K562 (cell line): Measurements from ENCODE around the gene MBD6. TPM values are rescaled to one million over a fixed set of nuclear protein-coding genes. Genes with fewer than 3 reads are reported as not detected.
A peak's percentile ranks its signal among the peaks of the same experiment; 100 is the strongest.

Experiments used
- DIDO1 ChIP-seq: fragments of 450-650 bp; IDR thresholded peaks from 2 replicates; pipeline ENCODE4 v1.6.1; 2016; ENCODE audit warnings: low read depth, missing biosample characterization, missing genetic modification characterization
- FOXM1 ChIP-seq, 2 experiments: fragments of 450-650 bp in 1 of 2; sonication (generic) in 1 of 2; formaldehyde crosslinking in 1 of 2; IDR thresholded peaks; 2 replicates each; pipeline versions ENCODE4 v1.6.1 to v1.9.0; 2017 to 2022; ENCODE audit warnings: low read depth in 2 of 2, mild to moderate bottlenecking in 2 of 2, missing genetic modification reagents in 1 of 2, moderate library complexity in 1 of 2
- FOXO4 ChIP-seq: fragments of 450-650 bp; formaldehyde crosslinking; IDR thresholded peaks from 2 replicates; pipeline ENCODE4 v1.4.0; 2020; ENCODE audit warnings: mild to moderate bottlenecking, moderate library complexity
- GATAD2A ChIP-seq: fragments of 450-650 bp; IDR thresholded peaks from 2 replicates; pipeline ENCODE4 v1.6.1; 2017
- HDAC2 ChIP-seq: fragments of 450-650 bp; IDR thresholded peaks from 2 replicates; pipeline ENCODE4 v1.6.1; 2016; ENCODE audit warnings: mild to moderate bottlenecking
- HMGN3 ChIP-seq: IDR thresholded peaks from 2 replicates; pipeline ENCODE4 v1.6.1; 2011; ENCODE audit warnings: borderline replicate concordance, low read depth, mild to moderate bottlenecking, mixed read lengths, low read length; ENCODE audit not compliant: insufficient read length; ENCODE audit errors: extremely low read depth
- HMGXB4 ChIP-seq: sonication (generic); formaldehyde crosslinking; IDR thresholded peaks from 2 replicates; pipeline ENCODE4 v1.8.1; 2023; ENCODE audit warnings: mild to moderate bottlenecking, missing genetic modification reagents
- MYBL2 ChIP-seq, 2 experiments: fragments of 450-650 bp in 1 of 2; sonication (generic) in 1 of 2; formaldehyde crosslinking in 1 of 2; IDR thresholded peaks; 2 replicates each; pipeline versions ENCODE4 v1.6.1 to v1.8.1; 2017 to 2022; ENCODE audit warnings: borderline replicate concordance in 1 of 2, inconsistent platforms in 1 of 2, low read depth in 1 of 2, mild to moderate bottlenecking in 1 of 2, missing genetic modification reagents in 1 of 2, moderate library complexity in 1 of 2
- MYNN ChIP-seq, 2 experiments: sonication (generic); formaldehyde crosslinking in 1 of 2; IDR thresholded peaks; 2 replicates each; pipeline versions ENCODE4 v1.5.0 to v1.6.1; 2016 to 2020; ENCODE audit warnings: antibody characterized with exemption in 1 of 2, missing genetic modification reagents in 1 of 2
- NFATC3 ChIP-seq: fragments of 450-650 bp; IDR thresholded peaks from 2 replicates; pipeline ENCODE4 v1.6.1; 2017; ENCODE audit warnings: mild to moderate bottlenecking
- NFIC ChIP-seq: fragments of 450-650 bp; IDR thresholded peaks from 2 replicates; pipeline ENCODE4 v1.6.1; 2017; ENCODE audit warnings: mild to moderate bottlenecking, inconsistent platforms
- NKRF ChIP-seq: fragments of 450-650 bp; IDR thresholded peaks from 2 replicates; pipeline ENCODE4 v1.6.1; 2016; ENCODE audit warnings: borderline replicate concordance
- SMAD4 ChIP-seq: fragments of 250-450 bp; sonication (Bioruptor Pico); conservative IDR thresholded peaks from 2 replicates; pipeline ENCODE4 v1.8.0; 2021; ENCODE audit warnings: inconsistent platforms, mild to moderate bottlenecking, moderate library complexity
- SOX6 ChIP-seq: fragments of 450-650 bp; IDR thresholded peaks from 2 replicates; pipeline ENCODE4 v1.6.1; 2014; ENCODE audit warnings: mild to moderate bottlenecking
- TAL1 ChIP-seq: fragments of 450-650 bp; IDR thresholded peaks from 2 replicates; pipeline ENCODE4 v1.6.1; 2016; ENCODE audit warnings: mild to moderate bottlenecking
- THAP12 ChIP-seq: fragments of 250-450 bp; sonication (Bioruptor Pico); IDR thresholded peaks from 2 replicates; pipeline ENCODE4 v1.9.0; 2021; ENCODE audit warnings: mild to moderate bottlenecking, inconsistent platforms
- ZBTB1 ChIP-seq: sonication (generic); formaldehyde crosslinking; IDR thresholded peaks from 2 replicates; pipeline ENCODE4 v1.8.1; 2023; ENCODE audit warnings: missing genetic modification reagents, low read depth, mild to moderate bottlenecking, borderline replicate concordance
- ZBTB7A ChIP-seq: IDR thresholded peaks from 2 replicates; pipeline ENCODE4 v1.6.1; 2011; ENCODE audit warnings: low read depth, mild to moderate bottlenecking, low read length, moderate library complexity, borderline replicate concordance; ENCODE audit not compliant: control insufficient read depth
- ZNF740 ChIP-seq, 3 experiments: fragments of 200-800 bp in 1 of 3; sonication (Bioruptor generic) in 1 of 3; sonication (generic) in 1 of 3; formaldehyde crosslinking in 1 of 3; IDR thresholded peaks; 2 replicates each; pipeline versions ENCODE4 v1.6.1 to v1.8.0; 2016 to 2022; ENCODE audit warnings: mild to moderate bottlenecking in 2 of 3, missing compliant biosample characterization in 2 of 3, missing genetic modification characterization in 2 of 3, missing genetic modification reagents in 1 of 3
- polyA plus RNA-seq, 8 experiments: library from polyadenylated mRNA; depleted of rRNA in 4 of 8; stranded (reverse) in 5 of 8; unstranded in 3 of 8; fragments of >200 nt; fragmentation: Nextera tagmentation in 2 of 8; fragmentation: Illumina TruSeq in 1 of 8; extraction: Ambion mirVana in 2 of 8; extraction: Trizol in 1 of 8; gene quantifications; 2 replicates each; pipeline versions ENCODE4 v1.2.1 to v1.2.3, GENCODE V29; 2011 to 2014; ENCODE audit warnings: inconsistent platforms in 1 of 8, missing spikeins in 1 of 8
- total RNA-seq, 7 experiments: library from RNA; depleted of rRNA in 6 of 7; stranded (reverse); fragments of >200 nt in 6 of 7; fragmentation: Illumina TruSeq in 2 of 7; extraction: Trizol in 2 of 7; gene quantifications; 2 replicates each; pipeline versions ENCODE4 v1.2.1 to v1.2.3, GENCODE V29; 2011 to 2021; ENCODE audit warnings: low replicate concordance in 1 of 7

Gene MBD6
- total and polyA plus RNA-seq, 9 of the 15 experiments (the other 6 are each of a cell fraction or from before 2014, with no cell fraction given): 2.0 to 54.8 (median 3.8) TPM

- TF ChIP-seq HMGXB4 (CRISPR knock-in tag): no peak
- peak; percentile 95 for TF ChIP-seq TAL1
- peak; percentile 18; the same call in 1 of the 2 replicates for TF ChIP-seq DIDO1 (tag)
- no peak for TF ChIP-seq MYBL2 (IDR thresholded peaks at IDR 0.05; ENCODE audit: low read depth)
- TF ChIP-seq MYBL2 (CRISPR knock-in tag; IDR thresholded peaks at IDR 0.05; ENCODE audit: borderline replicate concordance): no peak
- no peak for TF ChIP-seq ZBTB1 (CRISPR knock-in tag)
- TF ChIP-seq FOXO4 (CRISPR knock-in tag): no peak
- TF ChIP-seq MYNN (IDR thresholded peaks at IDR 0.05): 0 out of 2 replicates have a peak, but pooled peaks have one; percentile 33
- no peak for TF ChIP-seq MYNN (CRISPR knock-in tag; IDR thresholded peaks at IDR 0.05)
- TF ChIP-seq NFIC: peak; percentile 94
- TF ChIP-seq ZNF740 (CRISPR knock-in tag; IDR thresholded peaks at IDR 0.05): no peak
- no peak for TF ChIP-seq ZNF740 (tag; IDR thresholded peaks at IDR 0.05)
- peak; percentile 88 for TF ChIP-seq ZBTB7A
- peak; percentile 22; the same call in 1 of the 2 replicates for TF ChIP-seq HDAC2
- TF ChIP-seq HMGN3: peak; percentile 64
- TF ChIP-seq NFATC3: no peak
- TF ChIP-seq FOXM1 (IDR thresholded peaks at IDR 0.05; ENCODE audit: low read depth): peak; percentile 89
- TF ChIP-seq FOXM1 (CRISPR knock-in tag; IDR thresholded peaks at IDR 0.05; ENCODE audit: low read depth): no peak
- TF ChIP-seq THAP12: no peak
- TF ChIP-seq GATAD2A: no peak; the same call in 1 of the 2 replicates
- no peak for TF ChIP-seq NKRF
- TF ChIP-seq SMAD4 (CRISPR knock-in tag): 0 out of 2 replicates have a peak, but pooled peaks have one; percentile 5
- peak; percentile 98 for TF ChIP-seq SOX6
These were observed 29.7 kb downstream of the MBD6 start (continued) for GRCh38 chr12:57552306-57552651.
